Adrenal gland (tissue), 5 donors: ENCODE results near the gene DGAT2.

ENCODE experiments used
- CTCF ChIP-seq, 6 experiments: fragments of 450-650 bp in 4 of 6; fragments of 200-600 bp in 2 of 6; sonication (generic) in 1 of 6; IDR thresholded peaks; 1 replicate in 5 of 6; 2 replicates in 1 of 6; pipeline versions ENCODE4 v1.5.1 to v1.8.0; 2016 to 2021; ENCODE audit warnings: antibody characterized with exemption in 6 of 6, mild to moderate bottlenecking in 2 of 6, moderate library complexity in 1 of 6
- POLR2A ChIP-seq, 2 donors: fragments of 450-650 bp; IDR thresholded peaks; one replicate each; pipeline ENCODE4 v1.6.1; 2017; ENCODE audit warnings: antibody characterized with exemption in 2 of 2, mild to moderate bottlenecking in 2 of 2, moderate library complexity in 1 of 2
- donor health status: DM: no; HTN: no; CAD: no.

- TF ChIP-seq CTCF (IDR thresholded peaks at IDR 0.05) (no peak), POLR2A (IDR thresholded peaks at IDR 0.05) (no peak)
These were observed 71.9 kb downstream of the DGAT2 start for GRCh38 chr11:75840522-75840921.
